ENCODE measurements around the gene LRMDA.

DNA sequence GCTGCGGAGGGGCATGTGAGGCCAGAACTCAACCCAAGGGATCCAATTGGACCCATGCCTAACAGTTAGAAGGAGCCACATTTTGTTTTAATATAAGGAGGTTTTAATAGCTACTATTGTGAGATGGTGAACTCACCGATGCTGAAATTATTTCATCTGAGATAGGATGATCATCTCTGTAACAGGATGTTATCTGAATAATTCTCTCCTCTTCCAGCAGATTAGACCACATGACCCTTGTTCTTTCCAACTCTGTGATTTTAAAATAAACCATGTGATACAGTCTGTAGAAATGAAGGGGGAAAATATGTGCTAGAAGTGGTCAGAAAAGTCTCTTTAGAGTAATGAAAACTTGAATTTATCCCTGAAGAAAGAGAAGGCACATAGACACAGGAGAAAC, 385.8 kb downstream of the LRMDA start:
- TF ChIP-seq, protein P1, sequence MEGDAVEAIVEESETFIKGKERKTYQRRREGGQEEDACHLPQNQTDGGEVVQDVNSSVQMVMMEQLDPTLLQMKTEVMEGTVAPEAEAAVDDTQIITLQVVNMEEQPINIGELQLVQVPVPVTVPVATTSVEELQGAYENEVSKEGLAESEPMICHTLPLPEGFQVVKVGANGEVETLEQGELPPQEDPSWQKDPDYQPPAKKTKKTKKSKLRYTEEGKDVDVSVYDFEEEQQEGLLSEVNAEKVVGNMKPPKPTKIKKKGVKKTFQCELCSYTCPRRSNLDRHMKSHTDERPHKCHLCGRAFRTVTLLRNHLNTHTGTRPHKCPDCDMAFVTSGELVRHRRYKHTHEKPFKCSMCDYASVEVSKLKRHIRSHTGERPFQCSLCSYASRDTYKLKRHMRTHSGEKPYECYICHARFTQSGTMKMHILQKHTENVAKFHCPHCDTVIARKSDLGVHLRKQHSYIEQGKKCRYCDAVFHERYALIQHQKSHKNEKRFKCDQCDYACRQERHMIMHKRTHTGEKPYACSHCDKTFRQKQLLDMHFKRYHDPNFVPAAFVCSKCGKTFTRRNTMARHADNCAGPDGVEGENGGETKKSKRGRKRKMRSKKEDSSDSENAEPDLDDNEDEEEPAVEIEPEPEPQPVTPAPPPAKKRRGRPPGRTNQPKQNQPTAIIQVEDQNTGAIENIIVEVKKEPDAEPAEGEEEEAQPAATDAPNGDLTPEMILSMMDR (IDR thresholded peaks at IDR 0.05), result no peak
- no peak for TF ChIP-seq POLR2A (IDR thresholded peaks at IDR 0.05)
- no peak for TF ChIP-seq POLR2AphosphoS5 (IDR thresholded peaks at IDR 0.05)
